GM19468 (cell line): Measurements from ENCODE around the gene IQCK.

Experiments used
- ATAC-seq: cut with Tn5 transposase; IDR thresholded peaks from one replicate; pipeline ENCODE4 v1.9.1; 2021; ENCODE audit warnings: mild to moderate bottlenecking, moderate library complexity, moderate number of reproducible peaks; ENCODE audit not compliant: unreplicated experiment; ENCODE audit errors: extremely low read depth

The IQCK gene

GRCh38 chr16:19875900-19876299, 157.8 kb downstream of the IQCK start:
- ATAC-seq, result no peak

- no peak for ATAC-seq
These were observed 158.5 kb downstream of the IQCK start for GRCh38 chr16:19876501-19877059.

GRCh38 chr16:19878757-19879156, 160.7 kb downstream of the IQCK start:
- ATAC-seq, result no peak

- no peak for ATAC-seq
These were observed 161.2 kb downstream of the IQCK start for GRCh38 chr16:19879241-19879792.

- no peak for ATAC-seq
These were observed 163.0 kb downstream of the IQCK start for GRCh38 chr16:19881028-19881427.

GRCh38 chr16:19881783-19882182, 163.7 kb downstream of the IQCK start:
- ATAC-seq, result no peak

- no peak for ATAC-seq
These were observed 164.1 kb downstream of the IQCK start for GRCh38 chr16:19882186-19882585.

- ATAC-seq, result no peak
These were observed 164.6 kb downstream of the IQCK start for GRCh38 chr16:19882646-19883045.

GRCh38 chr16:19883296-19883965, 165.4 kb downstream of the IQCK start:
- no peak for ATAC-seq

- ATAC-seq, result no peak
These were observed 166.0 kb downstream of the IQCK start for GRCh38 chr16:19883966-19884485.

GRCh38 chr16:19884611-19885450, 166.8 kb downstream of the IQCK start, which contains the start of gene GPRC5B:
GPRC5B (minus strand) TSS chr16:19884848; CDS start chr16:19872845, 12,003 bp downstream.
- no peak for ATAC-seq

GRCh38 chr16:19885451-19886072, 167.5 kb downstream of the IQCK start:
- ATAC-seq, result no peak

- ATAC-seq, result no peak
These were observed 168.2 kb downstream of the IQCK start for GRCh38 chr16:19886073-19886941.

- no peak for ATAC-seq
These were observed 170.8 kb downstream of the IQCK start for GRCh38 chr16:19888834-19889233.

GRCh38 chr16:19890901-19891300, 172.8 kb downstream of the IQCK start:
- ATAC-seq, result no peak

GRCh38 chr16:19892902-19893301, 174.8 kb downstream of the IQCK start:
- ATAC-seq, result no peak

- ATAC-seq, result no peak
These were observed 176.5 kb downstream of the IQCK start for GRCh38 chr16:19894586-19894985.

- ATAC-seq, result no peak
These were observed 178.9 kb downstream of the IQCK start for GRCh38 chr16:19896951-19897350.

- ATAC-seq, result no peak
These were observed 180.1 kb downstream of the IQCK start for GRCh38 chr16:19898166-19898565.
